HG03460 (cell line): ENCODE measurements around the gene FIGN.

Experiments
- ATAC-seq: cut with Tn5 transposase; IDR thresholded peaks from one replicate; pipeline ENCODE4 v1.9.1; 2021; ENCODE audit not compliant: unreplicated experiment

Gene FIGN

GRCh38 chr2:163572850-163573249 is 163.0 kb downstream of the FIGN start:
- ATAC-seq, result no peak

GRCh38 chr2:163571423-163572102 is 164.2 kb downstream of the FIGN start:
- no peak for ATAC-seq

- no peak for ATAC-seq
These were observed 165.4 kb downstream of the FIGN start for GRCh38 chr2:163570391-163570790.

DNA sequence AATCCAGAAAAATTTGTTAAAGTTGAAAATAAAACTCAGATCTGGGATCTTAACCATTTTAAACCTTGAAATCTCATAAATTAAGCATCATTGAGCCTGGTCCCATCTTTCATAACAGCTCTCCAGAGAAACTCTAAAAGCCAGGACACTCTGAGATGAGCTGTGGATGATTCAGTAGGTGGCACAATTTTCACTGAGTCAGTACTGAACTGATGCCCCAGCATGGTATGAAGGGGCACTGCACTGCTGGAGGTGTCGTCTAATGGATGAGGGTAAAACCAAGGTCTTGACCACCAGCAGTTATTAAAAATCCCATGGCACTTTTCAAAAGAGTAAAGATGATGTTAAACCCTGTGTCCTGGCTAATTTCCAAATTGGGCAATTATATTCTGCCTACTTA is 170.6 kb downstream of the FIGN start:
- ATAC-seq, result no peak

DNA sequence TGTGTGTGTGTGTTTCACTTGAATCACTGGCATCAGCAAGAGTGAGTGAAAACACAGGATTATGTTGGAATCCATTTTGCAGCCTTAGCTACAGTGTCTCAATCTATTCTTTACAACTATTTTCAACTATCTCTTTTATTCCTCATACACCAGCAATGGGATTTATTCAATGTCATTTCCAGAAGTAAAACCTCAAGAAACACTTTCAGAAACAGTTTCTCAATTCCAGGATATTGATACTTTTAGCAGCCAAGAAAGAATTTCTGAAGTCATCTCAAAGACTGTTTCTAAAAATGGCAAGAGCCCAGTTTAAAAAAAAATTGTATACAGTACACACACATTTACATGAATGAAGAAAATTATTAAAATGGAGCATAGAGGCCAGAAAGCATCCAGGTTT is 171.6 kb downstream of the FIGN start:
- ATAC-seq, result no peak

DNA sequence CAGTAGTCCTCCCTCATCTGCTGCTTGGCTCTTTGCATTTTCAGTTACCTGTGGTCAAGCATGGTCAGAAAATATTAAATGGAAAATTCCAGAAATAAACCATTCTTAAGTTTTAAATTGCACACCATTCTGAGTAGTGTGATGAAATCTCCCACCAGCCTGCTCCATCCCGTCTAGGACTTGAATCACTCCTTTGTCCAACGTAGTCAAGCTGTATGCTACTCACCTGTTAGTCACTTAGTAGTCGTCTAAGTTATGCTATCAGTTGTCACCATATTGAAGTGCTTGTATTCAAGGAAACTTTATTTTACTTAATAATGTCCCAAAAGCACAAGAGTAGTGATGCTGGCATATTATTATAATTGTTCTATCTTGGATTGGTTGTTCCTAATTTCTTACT is 172.5 kb downstream of the FIGN start:
- ATAC-seq, result no peak

DNA sequence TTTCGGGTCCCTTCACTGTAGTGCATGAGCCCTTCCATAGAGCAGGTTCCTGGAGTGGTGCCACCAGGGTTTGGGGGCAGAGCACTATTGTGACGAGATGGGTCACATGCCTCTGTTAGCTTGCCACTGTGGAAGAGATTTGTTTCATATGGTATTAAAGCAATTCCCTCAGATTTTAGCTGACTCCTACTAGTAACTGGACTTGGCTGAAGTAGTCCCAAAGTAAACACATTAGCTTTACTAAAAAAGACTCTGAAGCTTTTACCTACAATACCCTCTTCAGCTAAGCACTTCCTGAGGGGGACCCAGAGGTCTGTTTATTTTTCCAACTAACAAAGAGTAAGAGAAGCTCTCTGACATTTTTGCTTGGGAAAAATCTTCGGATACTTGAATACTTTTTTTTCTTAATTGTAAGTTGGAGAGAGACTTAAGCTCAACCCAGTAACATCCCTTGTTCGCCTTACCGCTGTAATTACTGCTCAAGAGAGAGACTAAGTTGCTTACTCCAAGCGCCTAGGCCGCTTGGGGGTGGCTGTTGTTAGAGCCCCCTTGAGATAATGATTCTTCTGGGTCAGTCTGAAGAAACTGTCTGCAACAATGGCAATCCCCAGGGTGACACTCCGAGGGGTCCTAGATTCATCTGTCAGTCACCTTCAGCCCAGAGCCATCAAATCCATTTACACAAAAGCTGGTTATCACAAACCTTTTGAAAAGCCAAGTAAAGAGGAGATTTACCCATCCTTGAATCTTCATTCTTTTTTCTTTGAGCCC is 177.4 kb downstream of the FIGN start:
- ATAC-seq, result no peak

DNA sequence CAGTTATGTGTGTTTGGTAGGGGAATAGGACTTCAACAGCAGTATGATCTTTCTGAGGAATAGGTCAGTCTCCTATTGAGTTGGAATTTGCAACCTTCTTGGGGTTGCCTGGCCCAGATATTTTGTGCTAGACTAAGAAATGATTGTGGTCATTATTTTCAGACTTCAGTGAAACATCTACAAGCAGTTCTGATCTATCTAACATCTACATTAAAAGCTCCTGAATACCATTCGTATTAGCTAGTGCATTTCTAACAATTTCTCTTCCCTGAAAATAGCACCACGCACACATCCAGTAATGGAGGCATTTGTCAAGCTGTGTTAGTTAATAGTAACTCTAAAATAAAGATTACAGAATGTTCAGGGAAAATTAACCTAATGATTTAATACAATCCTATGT is 179.3 kb downstream of the FIGN start:
- ATAC-seq, result no peak

- no peak for ATAC-seq
These were observed 180.9 kb downstream of the FIGN start for GRCh38 chr2:163554864-163555263.

DNA sequence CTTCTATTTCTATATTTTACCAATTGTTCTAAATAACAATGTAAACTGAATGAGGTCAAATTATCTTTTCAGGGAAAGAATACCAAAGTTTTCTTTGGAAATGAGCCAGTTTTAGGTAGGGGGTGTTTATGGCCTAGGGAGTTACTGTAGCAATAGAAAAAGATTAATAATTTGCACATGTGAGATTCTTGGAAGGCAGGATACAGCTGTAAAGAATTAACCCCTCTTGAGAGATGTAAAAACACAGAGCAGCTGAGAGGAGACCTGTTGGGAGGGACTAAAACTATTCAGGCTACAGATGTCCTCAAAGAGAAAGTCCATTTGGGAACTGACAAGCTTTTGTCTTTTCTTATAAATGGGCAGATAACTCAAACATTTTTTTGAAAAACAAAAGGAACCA is 182.2 kb downstream of the FIGN start:
- ATAC-seq, result no peak

GRCh38 chr2:163552758-163553157 is 183.1 kb downstream of the FIGN start:
- no peak for ATAC-seq

DNA sequence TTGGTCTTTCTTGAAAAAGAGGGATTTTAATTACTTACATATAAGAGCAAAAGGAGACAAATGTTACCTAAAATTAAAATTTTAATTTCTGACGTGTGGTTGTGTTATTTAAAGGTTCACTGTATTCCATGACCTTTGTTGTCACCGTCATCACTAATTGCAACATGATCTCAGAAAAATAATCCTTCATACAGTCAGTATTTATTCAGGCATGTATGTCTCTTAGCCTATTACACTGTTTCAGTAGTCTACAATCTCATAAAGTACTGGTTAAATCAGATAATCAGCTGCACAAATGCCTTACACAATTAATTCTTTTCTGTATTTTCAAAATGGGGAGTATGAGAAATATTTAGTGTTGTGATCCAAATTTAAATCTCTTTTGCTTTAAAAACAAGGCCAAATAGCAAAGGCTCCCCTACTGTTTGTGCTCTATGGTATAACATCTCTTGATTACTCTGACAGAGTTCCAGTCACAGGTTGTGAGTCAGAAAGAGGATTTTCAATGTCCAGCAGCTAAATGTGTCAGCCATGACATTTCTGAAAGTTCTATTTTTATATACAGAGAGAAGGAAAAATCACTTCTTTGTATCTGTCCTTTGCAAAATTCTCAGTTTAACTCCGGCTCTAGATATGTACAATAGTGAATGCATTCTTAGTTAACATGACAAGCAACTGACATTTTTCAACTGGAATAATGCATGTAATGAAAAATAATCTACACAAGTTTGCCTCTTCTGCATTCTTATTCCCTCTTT is 184.0 kb downstream of the FIGN start:
- ATAC-seq, result no peak

DNA sequence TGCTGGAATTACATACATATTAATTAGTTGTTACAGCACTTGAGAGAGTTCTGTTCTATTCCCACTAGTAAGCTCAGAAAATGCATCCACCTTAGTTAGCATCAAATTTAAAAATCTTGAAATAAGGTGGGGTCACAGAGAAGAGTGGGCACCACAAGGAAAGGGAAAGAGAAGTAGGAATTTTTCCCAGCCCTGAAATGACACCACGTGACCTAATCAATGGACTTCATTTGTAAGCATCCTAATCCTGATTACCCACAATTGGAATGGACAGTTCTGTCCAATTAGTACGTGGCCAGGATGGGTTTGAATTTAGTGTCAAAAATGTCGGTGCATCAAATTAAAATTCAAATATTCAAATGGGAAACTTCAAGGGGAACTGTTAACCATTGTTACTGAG is 186.8 kb downstream of the FIGN start:
- ATAC-seq, result no peak
